NB4 (cell line): ENCODE measurements around the gene SLC12A4.

ENCODE experiments used
- DNase-seq: peaks from one replicate; pipeline ENCODE4 v3.0.0; 2010; ENCODE audit warnings: low read depth
- H3K4me3 ChIP-seq: one replicate; pipeline ENCODE4 v1.5.1; 2011; ENCODE audit warnings: mild to moderate bottlenecking, low read depth, low read length, moderate library complexity
- POLR2A ChIP-seq: IDR thresholded peaks from 2 replicates; pipeline ENCODE4 v1.6.1; 2011; ENCODE audit warnings: mild to moderate bottlenecking; ENCODE audit not compliant: insufficient read length; ENCODE audit errors: extremely low read depth
- TF ChIP-seq, protein P1 (sequence below): IDR thresholded peaks from 2 replicates; pipeline ENCODE4 v1.6.1; 2011; ENCODE audit warnings: low read depth, low read length

SLC12A4 gene

DNA sequence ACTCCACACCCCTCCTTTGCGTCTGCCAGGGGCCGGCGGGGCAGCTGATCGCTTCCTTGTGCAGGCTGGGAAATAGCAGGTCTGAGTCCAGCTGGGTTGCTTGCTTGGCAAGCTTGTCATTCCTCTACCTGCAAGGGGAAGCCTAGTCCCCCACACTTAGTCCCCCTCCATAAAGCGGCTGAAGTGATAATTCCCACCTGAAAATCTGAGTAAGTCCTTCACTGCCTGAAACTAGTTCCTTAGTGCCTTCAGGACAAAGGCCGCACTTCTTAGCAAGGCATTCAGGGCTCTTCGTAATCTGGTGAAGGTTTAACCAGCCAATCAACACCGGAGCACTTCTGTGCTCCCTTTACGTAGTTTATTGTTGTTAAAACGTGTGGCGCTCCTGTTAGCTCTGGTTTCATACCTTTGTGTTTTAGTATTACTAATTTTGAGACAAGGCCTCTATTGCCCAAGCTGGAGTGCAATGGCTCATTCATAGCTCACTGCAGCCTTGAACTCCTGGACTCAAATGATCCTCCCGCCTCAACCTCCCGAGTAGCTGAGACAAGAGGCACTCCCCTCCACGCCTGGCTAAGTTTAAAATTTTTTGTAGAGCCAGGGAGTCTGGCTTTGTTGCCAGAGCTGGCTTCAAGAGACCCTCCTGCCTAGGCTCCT lies 74.6 kb downstream of the SLC12A4 start:
- TF ChIP-seq, protein P1, sequence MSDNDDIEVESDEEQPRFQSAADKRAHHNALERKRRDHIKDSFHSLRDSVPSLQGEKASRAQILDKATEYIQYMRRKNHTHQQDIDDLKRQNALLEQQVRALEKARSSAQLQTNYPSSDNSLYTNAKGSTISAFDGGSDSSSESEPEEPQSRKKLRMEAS, result no peak
- no peak for TF ChIP-seq POLR2A
- H3K4me3 ChIP-seq, result peak overlapping the region; percentile 89
- DNase-seq, result peak; percentile 60
